ENCODE results near the gene ICA1.

DNA sequence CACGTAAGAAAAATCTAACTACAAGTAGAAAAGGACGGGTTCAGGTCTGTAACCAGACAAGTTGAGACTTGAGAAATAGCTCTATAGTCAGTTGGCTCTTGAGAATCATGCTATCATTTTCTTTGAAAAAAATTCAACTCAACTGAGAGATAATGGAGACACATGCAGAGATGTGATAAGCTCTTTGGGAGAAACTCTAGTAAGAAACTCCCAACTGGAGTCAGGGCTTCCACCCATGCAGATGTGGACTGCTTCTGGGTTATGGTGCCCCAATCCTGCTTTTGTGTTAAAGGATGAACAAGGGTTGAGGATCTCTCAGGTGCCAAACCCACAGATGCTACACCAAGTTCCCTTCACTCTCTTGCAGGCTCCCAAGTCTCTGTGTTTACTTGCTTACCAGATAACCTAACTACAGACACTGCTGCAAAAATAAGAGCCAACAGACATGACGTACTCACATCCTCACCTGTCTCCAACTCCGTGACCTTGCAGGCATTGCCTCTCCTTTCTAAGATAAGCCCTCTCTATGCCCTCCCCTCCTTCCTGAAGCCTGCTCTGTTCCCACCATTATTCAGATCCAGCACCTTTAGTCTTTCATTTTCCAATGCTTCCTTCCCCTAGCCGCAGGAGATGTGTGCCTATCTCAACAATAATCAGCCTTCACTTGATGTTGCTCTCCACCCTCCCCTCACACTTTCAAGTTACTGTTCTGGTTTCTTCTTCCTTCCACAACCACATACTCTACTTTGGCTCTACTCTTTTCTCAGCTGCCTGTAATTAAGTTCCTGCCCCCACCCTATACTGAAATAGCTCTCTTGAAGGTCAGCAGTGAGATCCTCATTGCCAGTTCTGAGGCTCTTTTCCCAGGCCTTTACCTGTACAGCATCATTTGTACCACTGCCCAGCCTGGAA is 130.0 kb downstream of the ICA1 start:
- TF ChIP-seq POLR2AphosphoS5 (IDR thresholded peaks at IDR 0.05), result no peak
- TF ChIP-seq POLR2A (IDR thresholded peaks at IDR 0.05), result no peak

Measured in stomach (tissue), 4 donors.